GM12874 (cell line): Measurements from ENCODE around the gene FBXW2.

Experiments
- CTCF ChIP-seq: IDR thresholded peaks from 2 replicates; pipeline ENCODE4 v1.5.1; 2011; ENCODE audit warnings: low read depth, mild to moderate bottlenecking, control low read depth, low read length, moderate library complexity; ENCODE audit not compliant: insufficient read depth

Gene FBXW2

GRCh38 chr9:120801441-120801840 is 8.2 kb upstream of the FBXW2 start:
- TF ChIP-seq CTCF, result no peak

- no peak for TF ChIP-seq CTCF
Measured at GRCh38 chr9:120791161-120791560, 2.1 kb downstream of the FBXW2 start.

GRCh38 chr9:120787933-120788332 is 5.3 kb downstream of the FBXW2 start:
- TF ChIP-seq CTCF, result no peak

GRCh38 chr9:120783602-120784047 is 9.6 kb downstream of the FBXW2 start:
- TF ChIP-seq CTCF, result no peak

GRCh38 chr9:120781236-120781635 is 12.0 kb downstream of the FBXW2 start:
- no peak for TF ChIP-seq CTCF

GRCh38 chr9:120780367-120780766 is 12.8 kb downstream of the FBXW2 start:
- no peak for TF ChIP-seq CTCF

- TF ChIP-seq CTCF, result no peak
Measured at GRCh38 chr9:120779227-120779626, 14.0 kb downstream of the FBXW2 start.

- TF ChIP-seq CTCF, result no peak
Measured at GRCh38 chr9:120778758-120779157, 14.5 kb downstream of the FBXW2 start.
